Spinal cord (tissue), 10 donors: Measurements from ENCODE around the gene PAQR5. TPM values are rescaled to one million over a fixed set of nuclear protein-coding genes. Genes with fewer than 3 reads are reported as not detected.

Experiments used
- DNase-seq, 6 donors: peaks; one replicate each; pipeline versions ENCODE4 v3.0.0 to v3.0.0-alpha.2; 2013 to 2015; ENCODE audit warnings: low spot score in 6 of 6, low read depth in 4 of 6
- H3K27ac ChIP-seq: one replicate; pipeline ENCODE4 v1.5.1; 2013; ENCODE audit warnings: low read depth, low read length, control low read depth
- H3K27me3 ChIP-seq: one replicate; pipeline ENCODE4 v1.6.1; 2013; ENCODE audit warnings: low read length; ENCODE audit not compliant: control insufficient read depth, insufficient read depth
- H3K36me3 ChIP-seq: one replicate; pipeline ENCODE4 v1.6.1; 2013; ENCODE audit warnings: low read length; ENCODE audit not compliant: control insufficient read depth, insufficient read depth
- H3K4me1 ChIP-seq: one replicate; pipeline ENCODE4 v1.6.1; 2013; ENCODE audit warnings: low read length; ENCODE audit not compliant: control insufficient read depth, insufficient read depth
- H3K4me3 ChIP-seq: one replicate; pipeline ENCODE4 v1.5.1; 2013; ENCODE audit warnings: low read depth, low read length, control low read depth
- H3K9me3 ChIP-seq: one replicate; pipeline ENCODE4 v1.6.1; 2013; ENCODE audit warnings: low read length; ENCODE audit not compliant: control insufficient read depth, insufficient read depth
- WGBS: methylation state at CpG from one replicate; pipeline ENCODE4 v1.1.5; 2013; ENCODE audit warnings: missing lambda C conversion rate; ENCODE audit not compliant: insufficient coverage; 5-methylcytosine and 5-hydroxymethylcytosine counted together
- polyA plus RNA-seq, 2 donors: library from polyadenylated mRNA; unstranded; fragments of 120-200 nt; gene quantifications; one replicate each; pipeline ENCODE4 v1.2.1, GENCODE V29; 2013; ENCODE audit not compliant: insufficient read length in 2 of 2
- total RNA-seq, 2 donors: library from RNA; depleted of rRNA in 1 of 2; stranded (reverse); fragments of 120-200 nt in 1 of 2; fragments of >200 nt in 1 of 2; gene quantifications; one replicate each; pipeline versions ENCODE4 v1.2.3 to v1.2.4, GENCODE V29; 2013 to 2014
- donor health status: healthy.

Gene PAQR5
- total and polyA plus RNA-seq, 4 donors: 2.9 to 9.3 (median 4.8) TPM

- no peaks in the 10 kb centered on the region for H3K9me3 ChIP-seq
- H3K36me3 ChIP-seq: no peaks in the 10 kb centered on the region
- no peak overlapping the region for H3K4me3 ChIP-seq
- H3K4me1 ChIP-seq: no peaks in the 10 kb centered on the region
- no peak overlapping the region for H3K27ac ChIP-seq
- no peak for DNase-seq
- no peaks in the 10 kb centered on the region for H3K27me3 ChIP-seq
- WGBS: 100% methylated on average over 4 of the region's 6 CpGs
Observed at GRCh38 chr15:69314131-69314530, 15.4 kb downstream of the PAQR5 start.

GRCh38 chr15:69314736-69315135, 16.0 kb downstream of the PAQR5 start:
- H3K9me3 ChIP-seq: no peaks in the 10 kb centered on the region
- no peaks in the 10 kb centered on the region for H3K27me3 ChIP-seq
- DNase-seq: no peak
- no peaks in the 10 kb centered on the region for H3K36me3 ChIP-seq
- no peaks in the 10 kb centered on the region for H3K4me1 ChIP-seq
- H3K4me3 ChIP-seq: no peak overlapping the region
- no peak overlapping the region for H3K27ac ChIP-seq
- 68% methylated on average over 8 of the region's 8 CpGs for WGBS

- Histone ChIP-seq H3K27me3 (no peaks in the 10 kb centered on the region), H3K9me3 (no peaks in the 10 kb centered on the region), H3K27ac (no peak overlapping the region), H3K36me3 (no peaks in the 10 kb centered on the region), H3K4me3 (no peak overlapping the region), H3K4me1 (peaks cover 3% of the 10 kb centered on the region)
- 90% methylated on average over 7 of the region's 9 CpGs for whole genome bisulfite sequencing
- DNase-seq: no peak
Observed at GRCh38 chr15:69315402-69316110, 16.8 kb downstream of the PAQR5 start.

GRCh38 chr15:69316291-69316690, 17.6 kb downstream of the PAQR5 start:
- Histone ChIP-seq H3K27ac (no peak overlapping the region), H3K4me1 (peaks cover 3% of the 10 kb centered on the region), H3K4me3 (no peak overlapping the region), H3K9me3 (no peaks in the 10 kb centered on the region), H3K27me3 (no peaks in the 10 kb centered on the region), H3K36me3 (no peaks in the 10 kb centered on the region)
- WGBS: 80% methylated on average over 2 of the region's 8 CpGs
- no peak for DNase-seq

DNA sequence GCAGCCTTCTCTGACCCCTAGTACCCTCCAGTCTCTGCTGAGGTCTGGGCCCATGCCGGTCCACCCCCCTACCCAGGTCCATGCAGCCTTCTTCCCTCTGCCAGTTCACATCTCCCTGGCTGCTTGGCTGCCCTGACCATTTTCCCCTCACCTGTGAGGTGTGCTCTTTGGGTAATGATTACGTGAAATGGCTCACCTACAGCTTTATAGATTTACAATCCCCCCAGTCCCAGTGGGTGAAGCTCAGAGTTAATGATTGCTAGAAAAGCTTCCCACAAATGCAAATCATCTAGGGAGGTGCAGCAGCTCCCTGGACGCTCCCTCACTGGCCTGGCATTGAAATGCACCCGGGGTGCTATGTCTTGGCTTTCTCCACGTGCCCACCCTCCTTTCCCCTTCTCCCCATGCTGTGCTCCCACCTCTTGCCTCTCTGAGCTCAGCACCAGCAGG, 18.7 kb downstream of the PAQR5 start:
- Histone ChIP-seq H3K27me3 (no peaks in the 10 kb centered on the region), H3K27ac (no peak overlapping the region), H3K4me3 (no peak overlapping the region), H3K36me3 (no peaks in the 10 kb centered on the region), H3K4me1 (peaks cover 3% of the 10 kb centered on the region), H3K9me3 (no peaks in the 10 kb centered on the region)
- 45% methylated on average over 5 of the region's 5 CpGs for whole genome bisulfite sequencing
- DNase-seq: no peak

DNA sequence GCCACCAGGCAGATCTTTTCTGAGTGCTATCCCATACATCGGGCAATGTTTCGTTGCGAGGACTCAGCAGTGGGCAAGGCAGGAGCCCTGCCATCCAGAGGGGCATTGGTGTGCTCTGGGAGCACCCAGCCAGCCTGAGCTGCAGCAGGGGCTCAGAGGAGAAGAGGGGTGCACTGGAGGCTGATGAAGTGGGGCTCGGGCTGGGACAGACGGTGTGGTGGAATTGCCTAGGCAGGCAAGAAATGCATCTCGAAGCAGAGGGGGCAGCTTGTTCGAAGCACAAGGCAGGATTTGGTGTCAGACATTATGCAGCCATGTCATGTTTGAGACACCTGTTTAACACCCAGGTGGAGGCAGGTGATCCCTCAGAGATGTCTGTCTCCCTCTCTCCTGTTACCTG, 19.3 kb downstream of the PAQR5 start:
- Histone ChIP-seq H3K9me3 (no peaks in the 10 kb centered on the region), H3K27me3 (no peaks in the 10 kb centered on the region), H3K4me1 (peaks cover 3% of the 10 kb centered on the region), H3K4me3 (no peak overlapping the region), H3K36me3 (no peaks in the 10 kb centered on the region), H3K27ac (no peak overlapping the region)
- DNase-seq: no peak
- WGBS: 91% methylated on average over 7 of the region's 7 CpGs

GRCh38 chr15:69319384-69320375, 21.0 kb downstream of the PAQR5 start:
- no peak for DNase-seq
- H3K36me3 ChIP-seq: no peaks in the 10 kb centered on the region
- H3K27me3 ChIP-seq: no peaks in the 10 kb centered on the region
- no peak overlapping the region for H3K4me3 ChIP-seq
- no peaks in the 10 kb centered on the region for H3K9me3 ChIP-seq
- H3K4me1 ChIP-seq: peaks cover 7% of the 10 kb centered on the region
- H3K27ac ChIP-seq: no peak overlapping the region
- 86% methylated on average over 17 of the region's 19 CpGs for WGBS

DNA sequence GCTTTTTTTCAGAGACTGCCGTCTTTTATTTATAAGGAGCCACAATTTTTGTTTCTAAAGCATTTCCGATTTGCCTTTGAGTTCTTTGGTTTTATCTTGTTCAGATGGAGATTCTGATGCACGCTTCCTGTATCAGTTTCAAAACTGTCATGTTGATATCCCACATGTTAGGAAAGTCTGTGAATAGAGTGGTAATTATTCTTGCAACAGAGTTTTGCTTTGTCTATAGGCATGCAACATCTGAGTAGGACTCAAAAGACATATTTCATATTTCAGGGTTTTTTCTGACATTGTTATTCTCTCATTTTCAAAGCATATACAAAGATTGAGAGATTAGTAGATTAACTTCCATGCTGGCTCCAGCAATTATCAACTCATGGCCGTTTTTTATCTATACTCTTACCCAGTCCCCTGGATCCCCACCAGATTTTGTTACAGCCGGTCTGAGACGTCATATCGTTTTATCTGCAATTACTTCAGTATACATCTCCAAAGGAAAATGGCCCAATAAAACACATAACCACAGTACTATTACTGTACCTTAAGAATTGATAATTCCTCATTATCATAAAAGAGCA, 22.4 kb downstream of the PAQR5 start:
- peak in 1 of 6 donors; percentile 70 for DNase-seq
- H3K9me3 ChIP-seq: no peaks in the 10 kb centered on the region
- no peaks in the 10 kb centered on the region for H3K27me3 ChIP-seq
- H3K36me3 ChIP-seq: no peaks in the 10 kb centered on the region
- peaks cover 12% of the 10 kb centered on the region for H3K4me1 ChIP-seq
- WGBS: 83% methylated on average over 5 of the region's 7 CpGs
- no peak overlapping the region for H3K27ac ChIP-seq
- no peak overlapping the region for H3K4me3 ChIP-seq

GRCh38 chr15:69323893-69324430, 25.2 kb downstream of the PAQR5 start:
- Histone ChIP-seq H3K36me3 (no peaks in the 10 kb centered on the region), H3K4me1 (peaks cover 12% of the 10 kb centered on the region), H3K27ac (no peak overlapping the region), H3K9me3 (no peaks in the 10 kb centered on the region), H3K4me3 (no peak overlapping the region), H3K27me3 (no peaks in the 10 kb centered on the region)
- WGBS: no CpG with 5 or more reads among the region's 5 CpGs
- DNase-seq: peak; percentile 13 to 87 (median 65)
